NCI-H1930 (cell line): ENCODE results near the gene PIGR.

ENCODE experiments used
- DNase-seq, 2 experiments: peaks; one replicate each; lab custom pipeline; 2025; lab: John Stamatoyannopoulos, UW

The PIGR gene

GRCh38 chr1:206960676-206961386 is 14.6 kb upstream of the PIGR start:
- no peak for DNase-seq

GRCh38 chr1:206958144-206958543 is 11.9 kb upstream of the PIGR start:
- DNase-seq, result no peak

GRCh38 chr1:206957639-206958038 is 11.4 kb upstream of the PIGR start:
- DNase-seq, result no peak

- DNase-seq, result no peak
Observed at GRCh38 chr1:206955476-206956451, 9.5 kb upstream of the PIGR start.

- DNase-seq, result no peak
Observed at GRCh38 chr1:206954459-206955342, 8.4 kb upstream of the PIGR start.

- no peak for DNase-seq
Observed at GRCh38 chr1:206953626-206954025, 7.4 kb upstream of the PIGR start.

- no peak for DNase-seq
Observed at GRCh38 chr1:206953126-206953525, 6.9 kb upstream of the PIGR start.

- no peak for DNase-seq
Observed at GRCh38 chr1:206952171-206952570, 5.9 kb upstream of the PIGR start.

- DNase-seq, result no peak
Observed at GRCh38 chr1:206951318-206952100, 5.2 kb upstream of the PIGR start.

GRCh38 chr1:206949641-206950040 is 3.4 kb upstream of the PIGR start:
- DNase-seq, result no peak

- DNase-seq, result no peak
Observed at GRCh38 chr1:206949208-206949607, 2.9 kb upstream of the PIGR start.

- DNase-seq, result no peak
Observed at GRCh38 chr1:206947255-206947654, 989 bp upstream of the PIGR start.

- no peak for DNase-seq
Observed at GRCh38 chr1:206945779-206946178, 487 bp downstream of the PIGR start.

- no peak for DNase-seq
Observed at GRCh38 chr1:206944703-206945102, 1.6 kb downstream of the PIGR start.

- no peak for DNase-seq
Observed at GRCh38 chr1:206941766-206942418, 4.4 kb downstream of the PIGR start.

GRCh38 chr1:206940588-206940936 is 5.7 kb downstream of the PIGR start:
- no peak for DNase-seq

- DNase-seq, result no peak
Observed at GRCh38 chr1:206939841-206940587, 6.3 kb downstream of the PIGR start.

GRCh38 chr1:206939131-206939530 is 7.1 kb downstream of the PIGR start:
- no peak for DNase-seq

- no peak for DNase-seq
Observed at GRCh38 chr1:206937425-206937824, 8.8 kb downstream of the PIGR start.

- DNase-seq, result no peak
Observed at GRCh38 chr1:206935491-206936067, 10.7 kb downstream of the PIGR start.
